Measurements from ENCODE around the gene CLEC19A. TPM values are rescaled to one million over a fixed set of nuclear protein-coding genes. Genes with fewer than 3 reads are reported as not detected.

Gene CLEC19A
- not detected in 2 replicates for polyA plus RNA-seq (2011; rRNA removed)
- not detected in 2 replicates for polyA minus RNA-seq (2011; rRNA and poly(A)+ RNA removed)

DNA sequence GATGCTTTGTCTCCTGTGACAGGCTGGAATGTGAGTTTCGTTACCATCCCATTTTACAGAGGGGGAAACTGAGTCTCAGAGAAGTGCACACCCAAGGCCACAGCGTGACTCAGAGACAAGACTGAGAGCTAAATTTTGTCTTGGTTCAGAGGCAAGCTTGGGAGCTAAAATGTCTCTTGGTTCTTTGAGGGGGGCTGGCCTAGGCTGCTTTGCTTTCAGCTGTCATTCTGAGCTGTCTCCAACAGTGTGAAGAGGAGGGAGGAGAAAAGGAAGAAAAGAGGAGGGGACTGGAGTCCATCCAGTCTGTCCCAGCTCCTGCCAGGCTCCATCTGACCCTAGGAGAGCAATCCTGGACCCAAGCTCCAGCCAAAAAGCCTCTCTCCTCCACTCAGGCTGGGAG is at the start of gene CLEC19A:
Gene CLEC19A, plus strand, starts transcription at position 301 of the 400 bp plus-strand sequence. CDS start 121 bp downstream, outside the sequence.
- TF ChIP-seq, protein P1, sequence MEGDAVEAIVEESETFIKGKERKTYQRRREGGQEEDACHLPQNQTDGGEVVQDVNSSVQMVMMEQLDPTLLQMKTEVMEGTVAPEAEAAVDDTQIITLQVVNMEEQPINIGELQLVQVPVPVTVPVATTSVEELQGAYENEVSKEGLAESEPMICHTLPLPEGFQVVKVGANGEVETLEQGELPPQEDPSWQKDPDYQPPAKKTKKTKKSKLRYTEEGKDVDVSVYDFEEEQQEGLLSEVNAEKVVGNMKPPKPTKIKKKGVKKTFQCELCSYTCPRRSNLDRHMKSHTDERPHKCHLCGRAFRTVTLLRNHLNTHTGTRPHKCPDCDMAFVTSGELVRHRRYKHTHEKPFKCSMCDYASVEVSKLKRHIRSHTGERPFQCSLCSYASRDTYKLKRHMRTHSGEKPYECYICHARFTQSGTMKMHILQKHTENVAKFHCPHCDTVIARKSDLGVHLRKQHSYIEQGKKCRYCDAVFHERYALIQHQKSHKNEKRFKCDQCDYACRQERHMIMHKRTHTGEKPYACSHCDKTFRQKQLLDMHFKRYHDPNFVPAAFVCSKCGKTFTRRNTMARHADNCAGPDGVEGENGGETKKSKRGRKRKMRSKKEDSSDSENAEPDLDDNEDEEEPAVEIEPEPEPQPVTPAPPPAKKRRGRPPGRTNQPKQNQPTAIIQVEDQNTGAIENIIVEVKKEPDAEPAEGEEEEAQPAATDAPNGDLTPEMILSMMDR (IDR thresholded peaks at IDR 0.05; ENCODE audit: insufficient read depth, low read depth, low read length), result no peak
- Histone ChIP-seq H3K36me3 (ENCODE audit: control insufficient read depth, insufficient read depth, low read length) (no peaks in the 10 kb centered on the region), H3K4me3 (ENCODE audit: low read depth, low read length) (no peak within 1 kb of the TSS), H3K27me3 (ENCODE audit: control insufficient read depth, insufficient read depth, low read length) (no peaks in the 10 kb centered on the region)
- POLR2A ChIA-PET, result no interaction called here
- CTCF ChIA-PET, result no interaction called here
- no peak for DNase-seq (ENCODE audit: low read depth)

DNA sequence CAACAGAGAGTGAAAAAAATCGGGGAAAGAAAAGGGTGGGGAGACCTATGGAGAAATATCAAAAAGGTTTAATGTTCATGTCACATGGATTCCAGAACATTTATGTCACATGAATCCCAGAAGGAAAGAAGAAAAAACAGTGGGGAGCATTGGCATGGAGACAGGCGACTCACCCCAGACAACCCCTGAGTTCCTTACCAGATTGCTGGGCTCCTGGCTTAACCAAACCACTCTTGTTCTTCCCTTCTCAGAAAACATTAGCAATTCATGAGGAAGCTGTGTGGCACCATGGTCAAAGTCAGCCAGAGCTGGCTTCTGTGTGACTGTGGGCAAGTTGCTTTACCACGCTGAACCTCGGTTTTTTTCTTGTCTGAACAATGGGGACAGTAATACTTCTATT is 49.6 kb upstream of the CLEC19A start:
- ChIA-PET POLR2A (no interaction called here), CTCF (no interaction called here)
- Histone ChIP-seq H3K36me3 (ENCODE audit: control insufficient read depth, insufficient read depth, low read length) (no peaks in the 10 kb centered on the region), H3K4me3 (ENCODE audit: low read depth, low read length) (no peak overlapping the region), H3K27me3 (ENCODE audit: control insufficient read depth, insufficient read depth, low read length) (no peaks in the 10 kb centered on the region)
- TF ChIP-seq, protein P1 (IDR thresholded peaks at IDR 0.05; ENCODE audit: insufficient read depth, low read depth, low read length), result no peak
- DNase-seq (ENCODE audit: low read depth), result no peak

GRCh38 chr16:19236561-19237209 is 48.8 kb upstream of the CLEC19A start:
- ChIA-PET POLR2A (no interaction called here), CTCF (no interaction called here)
- Histone ChIP-seq H3K36me3 (ENCODE audit: control insufficient read depth, insufficient read depth, low read length) (no peaks in the 10 kb centered on the region), H3K27me3 (ENCODE audit: control insufficient read depth, insufficient read depth, low read length) (no peaks in the 10 kb centered on the region), H3K4me3 (ENCODE audit: low read depth, low read length) (no peak overlapping the region)
- DNase-seq (ENCODE audit: low read depth), result no peak
- TF ChIP-seq, protein P1 (IDR thresholded peaks at IDR 0.05; ENCODE audit: insufficient read depth, low read depth, low read length), result no peak

DNA sequence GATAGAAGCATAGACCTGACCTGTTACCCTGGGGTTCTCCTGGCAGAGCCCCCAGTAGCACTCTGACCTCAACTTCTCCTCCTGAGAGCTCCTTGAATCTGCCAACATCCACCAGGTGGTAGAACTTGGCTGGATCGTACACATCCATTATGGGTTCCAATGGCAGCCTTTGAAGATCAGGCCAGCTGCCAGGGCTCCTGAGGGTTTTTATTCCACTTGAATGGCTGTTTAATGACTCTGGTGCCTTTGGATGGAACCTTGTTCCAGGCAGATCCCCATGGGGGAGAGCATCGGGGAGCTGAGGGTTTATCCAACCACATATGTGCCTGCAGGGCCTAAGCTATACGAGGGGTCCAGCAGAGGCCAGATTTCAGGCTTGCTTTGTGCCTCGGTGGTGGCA is 47.1 kb upstream of the CLEC19A start:
- TF ChIP-seq, protein P1 (IDR thresholded peaks at IDR 0.05; ENCODE audit: insufficient read depth, low read depth, low read length), result no peak
- H3K4me3 ChIP-seq (ENCODE audit: low read depth, low read length), result no peak overlapping the region
- no peaks in the 10 kb centered on the region for H3K27me3 ChIP-seq (ENCODE audit: control insufficient read depth, insufficient read depth, low read length)
- no peak for DNase-seq (ENCODE audit: low read depth)
- H3K36me3 ChIP-seq (ENCODE audit: control insufficient read depth, insufficient read depth, low read length), result no peaks in the 10 kb centered on the region
- ChIA-PET POLR2A (no interaction called here), CTCF (no interaction called here)

DNA sequence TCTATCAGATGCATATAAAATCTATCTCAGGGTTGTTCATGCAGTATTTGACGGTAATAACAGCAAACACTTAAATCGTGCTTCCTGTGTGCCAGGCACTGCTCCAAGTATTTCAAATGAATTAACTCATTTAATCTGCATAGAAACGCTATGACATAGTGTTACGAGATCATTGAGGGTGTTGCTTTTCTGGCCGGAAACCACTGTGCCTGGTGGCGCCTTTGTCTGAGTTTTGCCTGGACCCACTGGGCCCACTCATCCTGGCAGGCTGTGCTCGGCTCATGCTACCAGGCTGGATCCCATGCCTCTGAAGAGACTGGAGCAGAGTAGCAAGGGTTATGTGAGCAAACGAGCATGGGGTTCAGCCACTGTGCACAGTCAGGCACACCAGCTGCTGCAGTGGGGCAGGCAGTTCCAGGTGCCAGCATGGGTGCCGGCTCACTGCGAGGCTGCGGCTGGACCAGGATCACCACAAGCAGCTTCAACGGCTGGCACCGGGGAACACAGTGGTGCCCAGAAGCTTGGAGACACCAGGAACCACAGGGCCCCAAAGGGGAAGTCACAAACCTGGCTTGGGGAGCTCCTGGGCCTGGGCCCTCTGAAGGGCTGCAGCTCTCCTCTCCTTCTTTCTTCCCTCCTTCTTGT is 45.9 kb upstream of the CLEC19A start:
- no peak for DNase-seq (ENCODE audit: low read depth)
- no peaks in the 10 kb centered on the region for H3K36me3 ChIP-seq (ENCODE audit: control insufficient read depth, insufficient read depth, low read length)
- no peak overlapping the region for H3K4me3 ChIP-seq (ENCODE audit: low read depth, low read length)
- ChIA-PET CTCF (no interaction called here), POLR2A (no interaction called here)
- no peaks in the 10 kb centered on the region for H3K27me3 ChIP-seq (ENCODE audit: control insufficient read depth, insufficient read depth, low read length)
- TF ChIP-seq, protein P1 (IDR thresholded peaks at IDR 0.05; ENCODE audit: insufficient read depth, low read depth, low read length), result no peak
